CD4-positive, CD25-positive, alpha-beta regulatory T cell (primary cell): ENCODE results near the gene DIPK1A. TPM values are rescaled to one million over a fixed set of nuclear protein-coding genes. Genes with fewer than 3 reads are reported as not detected.
A peak's percentile ranks its signal among the peaks of the same experiment; 100 is the strongest.

Source experiments
- ATAC-seq, 2 donors: fragments of 150-1000 bp; cut with Tn5 transposase; one replicate each; pipeline ENCODE4 v1.10.0; 2021; ENCODE audit warnings: low read depth in 2 of 2, moderate number of reproducible peaks in 2 of 2, moderate library complexity in 1 of 2
- DNase-seq, 3 donors: peaks; one replicate each; pipeline versions ENCODE4 v3.0.0 to v3.0.0-alpha.2; 2012 to 2022; ENCODE audit warnings: mixed read lengths in 1 of 3
- H3K27ac ChIP-seq: one replicate; pipeline ENCODE4 v1.7.0; 2013; ENCODE audit warnings: mild to moderate bottlenecking, low read length; ENCODE audit not compliant: insufficient read depth, poor library complexity, severe bottlenecking
- H3K27me3 ChIP-seq: one replicate; pipeline ENCODE4 v1.7.0; 2013; ENCODE audit warnings: low read length; ENCODE audit not compliant: control insufficient read depth, insufficient read depth
- H3K36me3 ChIP-seq: one replicate; pipeline ENCODE4 v1.7.0; 2013; ENCODE audit warnings: mild to moderate bottlenecking, low read length, moderate library complexity; ENCODE audit not compliant: control insufficient read depth, insufficient read depth
- H3K4me1 ChIP-seq: 2 replicates; pipeline ENCODE4 v1.7.0; 2013; ENCODE audit warnings: mild to moderate bottlenecking, low read length; ENCODE audit not compliant: insufficient read depth, control insufficient read depth, poor library complexity, severe bottlenecking
- H3K4me3 ChIP-seq: one replicate; pipeline ENCODE4 v1.7.0; 2013; ENCODE audit warnings: low read depth, mild to moderate bottlenecking, low read length, moderate library complexity
- H3K9me3 ChIP-seq, 2 experiments: 1 replicate in 1 of 2; 2 replicates in 1 of 2; pipeline ENCODE4 v1.7.0; 2013; ENCODE audit warnings: low read length in 2 of 2, mild to moderate bottlenecking in 1 of 2, moderate library complexity in 1 of 2; ENCODE audit not compliant: control insufficient read depth in 2 of 2
- H3K27ac Mint-ChIP-seq, 3 donors: one replicate each; pipeline ENCODE4 v1.8.0; 2020 to 2022; ENCODE audit warnings: mild to moderate bottlenecking in 3 of 3, mixed read lengths in 3 of 3, moderate library complexity in 2 of 3
- H3K27me3 Mint-ChIP-seq: one replicate; pipeline ENCODE4 v1.8.0; 2022; ENCODE audit warnings: mild to moderate bottlenecking, mixed read lengths
- H3K36me3 Mint-ChIP-seq: one replicate; pipeline ENCODE4 v1.8.0; 2020; ENCODE audit warnings: mixed read lengths
- H3K4me1 Mint-ChIP-seq, 4 donors: one replicate each; pipeline ENCODE4 v1.8.0; 2020 to 2022; ENCODE audit warnings: mixed read lengths in 4 of 4, mild to moderate bottlenecking in 1 of 4
- H3K4me3 Mint-ChIP-seq, 4 donors: one replicate each; pipeline ENCODE4 v1.8.0; 2020 to 2022; ENCODE audit warnings: mild to moderate bottlenecking in 4 of 4, mixed read lengths in 4 of 4, moderate library complexity in 3 of 4
- H3K9me3 Mint-ChIP-seq, 7 donors: one replicate each; pipeline ENCODE4 v1.8.0; 2020 to 2022; ENCODE audit warnings: mixed read lengths in 7 of 7, mild to moderate bottlenecking in 3 of 7, moderate library complexity in 2 of 7
- polyA plus RNA-seq, 4 donors: library from polyadenylated mRNA; unstranded; fragments of 300-500 nt; fragmentation: Illumina TruSeq; gene quantifications; one replicate each; pipeline ENCODE4 v1.2.3, GENCODE V29; 2021
- total RNA-seq: library from RNA; stranded (reverse); gene quantifications from one replicate; pipeline ENCODE4 v1.2.3, GENCODE V29; 2022

Gene DIPK1A
- total and polyA plus RNA-seq, 5 donors from 2014 or later, result 10.9 to 19.6 (median 14.7) TPM

DNA sequence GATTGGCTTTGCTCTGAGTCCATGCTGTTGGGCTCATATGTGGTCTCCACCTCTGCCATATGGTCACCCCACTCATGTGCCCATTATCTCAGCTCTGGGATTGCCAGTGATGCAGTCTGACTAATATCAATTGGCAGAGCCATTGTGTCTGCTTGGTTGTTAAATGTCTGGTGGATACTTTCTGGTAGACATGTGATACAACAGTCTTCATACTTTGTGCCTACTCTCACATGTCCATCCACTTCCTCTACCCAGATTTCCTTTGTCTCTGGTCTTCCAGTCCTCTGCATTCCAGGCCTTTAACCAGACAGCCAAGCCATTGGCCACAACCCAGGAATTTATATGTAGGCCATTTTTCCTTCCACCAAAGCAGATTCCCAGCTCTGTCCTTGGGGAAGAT is 30.8 kb upstream of the DIPK1A start:
- DNase-seq, result no peak
- Mint-ChIP-seq H3K27me3 (no peaks in the 10 kb centered on the region), H3K9me3 (no peaks in the 10 kb centered on the region), H3K4me1 (peaks cover 29 to 45% (median 34%) of the 10 kb centered on the region in 4 donors), H3K36me3 (no peaks in the 10 kb centered on the region), H3K27ac (peak overlapping the region; percentile 46 to 93 (median 85)), H3K4me3 (peak overlapping the region in 2 of 4 donors; percentile 11 to 42)
- H3K9me3 ChIP-seq, result no peaks in the 10 kb centered on the region
- H3K27me3 ChIP-seq, result no peaks in the 10 kb centered on the region
- H3K4me1 ChIP-seq, result peaks cover 22% of the 10 kb centered on the region
- H3K27ac ChIP-seq, result no peak overlapping the region
- H3K4me3 ChIP-seq, result no peak overlapping the region
- no peaks in the 10 kb centered on the region for H3K36me3 ChIP-seq
- ATAC-seq, result no peak

DNA sequence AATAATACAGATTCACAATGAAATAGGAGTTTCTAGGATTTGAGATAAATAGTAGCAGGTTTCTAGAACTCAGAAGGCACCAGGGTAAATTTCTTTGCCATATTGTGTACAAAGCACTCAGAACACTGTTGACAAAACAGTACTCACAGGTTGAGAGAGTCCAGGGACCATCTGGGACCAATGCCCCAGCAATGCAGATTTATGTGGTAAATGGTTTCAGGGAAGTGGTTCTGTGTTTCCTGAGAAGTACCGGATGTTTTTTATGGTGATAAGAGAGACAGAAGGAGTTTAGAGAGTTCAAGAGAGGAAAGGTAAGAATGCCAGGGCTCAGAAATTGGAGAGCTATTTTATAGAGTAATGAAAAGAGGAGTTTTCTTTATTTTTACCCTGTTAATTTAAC is 29.6 kb upstream of the DIPK1A start:
- Mint-ChIP-seq H3K9me3 (no peaks in the 10 kb centered on the region), H3K36me3 (no peaks in the 10 kb centered on the region), H3K27me3 (no peaks in the 10 kb centered on the region), H3K4me3 (peak overlapping the region; percentile 16 to 66 (median 34)), H3K27ac (peak overlapping the region; percentile 85 to 92 (median 91)), H3K4me1 (peaks cover 29 to 45% (median 34%) of the 10 kb centered on the region in 4 donors)
- Histone ChIP-seq H3K4me3 (peak overlapping the region; percentile 51), H3K9me3 (no peaks in the 10 kb centered on the region), H3K36me3 (no peaks in the 10 kb centered on the region), H3K27ac (peak overlapping the region; percentile 48), H3K27me3 (no peaks in the 10 kb centered on the region), H3K4me1 (peaks cover 22% of the 10 kb centered on the region)
- peak; percentile 39 to 61 for ATAC-seq
- DNase-seq, result peak in 1 of 3 donors; percentile 88

DNA sequence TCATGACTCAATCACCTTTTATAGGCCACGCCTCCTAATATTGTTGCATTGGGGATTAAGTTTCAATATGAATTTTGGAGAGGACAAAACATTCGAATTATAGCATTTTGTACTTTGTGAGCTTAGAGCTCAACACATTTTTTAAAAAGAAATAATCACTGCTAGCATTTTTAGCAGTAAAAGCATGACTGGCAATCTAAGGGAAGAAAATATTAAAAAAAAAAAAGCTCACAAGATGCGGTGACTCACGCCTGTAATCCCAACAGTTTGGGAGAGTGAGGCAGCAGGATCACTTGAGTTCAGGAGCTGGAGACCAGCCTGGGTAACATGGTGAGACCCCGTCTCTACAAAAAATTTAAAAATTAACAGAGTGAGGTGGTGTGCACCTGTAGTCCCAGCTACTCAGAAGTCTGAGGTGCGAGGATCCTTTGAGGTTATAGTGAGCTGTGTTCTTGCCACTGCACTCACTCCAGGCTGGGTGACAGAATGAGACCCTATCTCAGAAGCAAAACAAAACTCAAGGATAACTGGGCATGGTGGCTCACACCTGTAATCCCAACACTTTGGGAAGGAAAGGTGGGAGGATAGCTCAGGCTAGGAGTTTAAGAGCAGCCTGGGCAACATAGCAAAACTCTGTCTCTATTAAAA is 28.8 kb upstream of the DIPK1A start:
- peak in 1 of 3 donors; percentile 46 for DNase-seq
- peak overlapping the region; percentile 48 for H3K27ac ChIP-seq
- H3K4me1 ChIP-seq, result peaks cover 22% of the 10 kb centered on the region
- H3K4me3 Mint-ChIP-seq, result peak overlapping the region in 2 of 4 donors; percentile 54 to 55
- H3K9me3 ChIP-seq, result no peaks in the 10 kb centered on the region
- peak overlapping the region; percentile 51 for H3K4me3 ChIP-seq
- no peaks in the 10 kb centered on the region for H3K36me3 ChIP-seq
- H3K27me3 ChIP-seq, result no peaks in the 10 kb centered on the region
- no peak for ATAC-seq
- peak overlapping the region; percentile 50 to 92 (median 85) for H3K27ac Mint-ChIP-seq
- peaks cover 32 to 45% (median 35%) of the 10 kb centered on the region in 4 donors for H3K4me1 Mint-ChIP-seq
- no peaks in the 10 kb centered on the region for H3K9me3 Mint-ChIP-seq
- no peaks in the 10 kb centered on the region for H3K36me3 Mint-ChIP-seq
- no peaks in the 10 kb centered on the region for H3K27me3 Mint-ChIP-seq

DNA sequence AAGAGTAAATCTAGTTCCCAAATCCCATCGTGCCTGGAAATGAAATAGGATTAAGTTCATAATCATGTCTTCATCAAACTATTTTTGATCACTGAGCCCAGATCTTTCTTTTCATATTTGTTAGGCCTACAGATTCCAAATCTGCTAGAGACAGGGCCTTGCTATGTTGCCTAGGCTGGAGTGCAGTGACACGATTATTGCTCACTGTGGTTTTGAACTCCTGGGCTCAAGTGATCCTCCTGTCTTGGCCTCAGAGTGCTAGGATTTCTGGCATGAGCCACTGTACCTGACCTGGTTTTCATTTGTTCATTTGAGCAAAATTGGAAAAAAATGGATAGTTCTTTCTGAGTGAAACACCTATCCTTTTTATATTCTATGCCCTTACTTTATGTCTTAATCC is 28.0 kb upstream of the DIPK1A start:
- peak overlapping the region; percentile 24 for H3K27ac ChIP-seq
- Mint-ChIP-seq H3K27me3 (no peaks in the 10 kb centered on the region), H3K36me3 (no peaks in the 10 kb centered on the region), H3K4me3 (peak overlapping the region in 1 of 4 donors; percentile 55), H3K27ac (peak overlapping the region; percentile 50 to 92 (median 85)), H3K4me1 (peaks cover 34 to 45% (median 39%) of the 10 kb centered on the region in 4 donors), H3K9me3 (no peaks in the 10 kb centered on the region)
- H3K27me3 ChIP-seq, result no peaks in the 10 kb centered on the region
- H3K36me3 ChIP-seq, result no peaks in the 10 kb centered on the region
- peaks cover 22% of the 10 kb centered on the region for H3K4me1 ChIP-seq
- no peak for ATAC-seq
- H3K9me3 ChIP-seq, result no peaks in the 10 kb centered on the region
- DNase-seq, result no peak
- H3K4me3 ChIP-seq, result no peak overlapping the region

DNA sequence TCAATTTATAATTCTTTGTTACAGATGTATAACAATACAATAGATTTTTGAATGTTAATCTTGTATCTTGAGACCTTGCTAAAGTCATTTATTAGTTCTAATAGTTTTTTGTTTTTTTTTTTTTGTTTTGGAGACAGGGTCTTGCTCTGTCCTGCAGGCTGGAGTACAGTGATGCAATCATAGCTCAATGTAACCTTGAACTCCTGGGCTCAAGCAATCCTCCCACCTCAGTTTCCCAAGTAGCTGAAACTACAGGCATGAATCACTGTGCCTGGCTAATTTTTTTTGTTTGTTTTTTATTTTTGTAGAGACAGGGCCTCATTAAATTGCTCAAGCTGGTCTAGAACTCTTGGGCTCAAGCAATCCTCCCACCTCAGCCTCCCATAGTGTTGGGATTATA is 26.2 kb upstream of the DIPK1A start:
- Mint-ChIP-seq H3K27ac (no peak overlapping the region), H3K4me3 (no peak overlapping the region), H3K4me1 (peaks cover 28 to 37% (median 33%) of the 10 kb centered on the region in 4 donors), H3K27me3 (no peaks in the 10 kb centered on the region), H3K9me3 (no peaks in the 10 kb centered on the region), H3K36me3 (no peaks in the 10 kb centered on the region)
- H3K27ac ChIP-seq, result no peak overlapping the region
- no peaks in the 10 kb centered on the region for H3K9me3 ChIP-seq
- no peaks in the 10 kb centered on the region for H3K36me3 ChIP-seq
- peaks cover 22% of the 10 kb centered on the region for H3K4me1 ChIP-seq
- no peaks in the 10 kb centered on the region for H3K27me3 ChIP-seq
- DNase-seq (no peak), ATAC-seq (no peak)
- H3K4me3 ChIP-seq, result no peak overlapping the region

DNA sequence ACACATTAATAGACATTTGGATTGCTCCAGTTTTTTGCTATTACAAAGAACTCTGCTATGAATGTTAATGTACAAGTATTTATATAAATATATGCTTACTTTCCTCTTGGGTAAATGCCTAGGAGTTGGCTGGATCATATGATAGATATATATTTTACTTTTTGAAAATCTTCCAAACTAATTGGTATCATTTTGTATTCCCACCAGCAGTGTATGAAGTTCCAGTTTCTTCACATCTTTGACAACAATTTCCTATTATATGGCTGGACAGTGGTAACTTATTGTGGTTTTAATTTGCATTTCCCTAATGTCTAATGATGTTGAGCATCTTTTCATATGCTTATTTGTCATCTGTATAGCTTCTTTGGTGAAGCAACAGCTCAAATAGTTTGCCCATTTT is 23.8 kb upstream of the DIPK1A start:
- DNase-seq (no peak), ATAC-seq (no peak)
- H3K27ac ChIP-seq, result no peak overlapping the region
- Mint-ChIP-seq H3K27ac (no peak overlapping the region), H3K27me3 (no peaks in the 10 kb centered on the region), H3K36me3 (no peaks in the 10 kb centered on the region), H3K4me3 (peak overlapping the region in 1 of 4 donors; percentile 59), H3K4me1 (peaks cover 20 to 39% (median 32%) of the 10 kb centered on the region in 4 donors), H3K9me3 (no peaks in the 10 kb centered on the region)
- H3K4me3 ChIP-seq, result no peak overlapping the region
- H3K36me3 ChIP-seq, result no peaks in the 10 kb centered on the region
- no peaks in the 10 kb centered on the region for H3K27me3 ChIP-seq
- peaks cover 22% of the 10 kb centered on the region for H3K4me1 ChIP-seq
- no peaks in the 10 kb centered on the region for H3K9me3 ChIP-seq

DNA sequence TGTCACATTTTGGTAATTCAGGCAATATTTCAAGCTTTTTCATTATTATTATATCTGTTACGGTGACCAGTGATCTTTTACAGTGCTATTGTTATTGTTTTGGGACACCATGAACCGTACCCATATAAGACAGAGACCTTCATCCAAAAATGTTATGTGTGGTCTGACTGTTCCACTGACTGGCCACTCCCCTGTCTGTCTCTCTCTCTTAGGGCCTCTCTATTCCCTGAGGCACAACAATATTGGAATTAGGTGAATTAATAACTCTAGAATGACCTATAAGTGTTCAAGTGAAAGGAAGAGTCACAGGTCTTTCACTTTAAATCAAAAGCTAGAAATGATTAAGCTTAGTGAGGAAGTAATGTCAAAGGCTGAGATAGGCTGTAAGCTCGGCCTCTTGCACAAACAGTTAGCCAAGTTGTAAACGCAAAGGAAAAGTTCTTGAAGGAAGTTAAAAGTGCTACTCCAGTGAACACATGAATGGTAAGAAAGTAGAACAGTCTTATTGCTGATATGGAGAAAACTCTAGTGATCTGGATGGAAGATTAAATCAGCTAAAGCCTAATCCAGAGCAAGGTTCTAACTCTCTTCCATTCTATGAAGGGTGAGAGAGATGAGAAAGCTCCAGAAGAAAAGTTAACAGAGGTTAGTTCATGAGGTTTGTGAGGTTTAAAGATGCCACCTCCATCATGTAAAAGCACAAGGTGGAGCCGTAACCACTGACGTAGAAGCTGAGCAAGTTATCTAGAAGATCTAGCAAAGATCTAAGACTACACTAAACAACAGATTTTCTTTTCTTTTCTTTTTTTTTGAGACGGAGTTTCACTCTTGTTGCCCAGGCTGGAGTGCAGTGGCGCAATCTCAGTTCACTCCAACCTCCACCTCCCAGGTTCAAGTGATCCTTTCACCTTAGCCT is 19.7 kb upstream of the DIPK1A start:
- Histone ChIP-seq H3K9me3 (no peaks in the 10 kb centered on the region), H3K27ac (peak overlapping the region; percentile 97), H3K4me3 (peak overlapping the region; percentile 52), H3K27me3 (no peaks in the 10 kb centered on the region), H3K36me3 (no peaks in the 10 kb centered on the region), H3K4me1 (peaks cover 43% of the 10 kb centered on the region)
- ATAC-seq (peak; percentile 96), DNase-seq (peak; percentile 59 to 90 (median 88))
- Mint-ChIP-seq H3K36me3 (no peaks in the 10 kb centered on the region), H3K27ac (peak overlapping the region; percentile 98 to 100 (median 98)), H3K4me3 (peak overlapping the region; percentile 69 to 82 (median 76)), H3K4me1 (peaks cover 23 to 51% (median 44%) of the 10 kb centered on the region in 4 donors), H3K27me3 (no peaks in the 10 kb centered on the region), H3K9me3 (peaks cover 0 to 2% (median 0%) of the 10 kb centered on the region in 7 donors)
